Measurements from ENCODE around the gene UXS1. TPM values are rescaled to one million over a fixed set of nuclear protein-coding genes. Genes with fewer than 3 reads are reported as not detected.

The UXS1 gene
- total RNA-seq, 1 experiment from 2014 or later = 49.1 TPM

DNA sequence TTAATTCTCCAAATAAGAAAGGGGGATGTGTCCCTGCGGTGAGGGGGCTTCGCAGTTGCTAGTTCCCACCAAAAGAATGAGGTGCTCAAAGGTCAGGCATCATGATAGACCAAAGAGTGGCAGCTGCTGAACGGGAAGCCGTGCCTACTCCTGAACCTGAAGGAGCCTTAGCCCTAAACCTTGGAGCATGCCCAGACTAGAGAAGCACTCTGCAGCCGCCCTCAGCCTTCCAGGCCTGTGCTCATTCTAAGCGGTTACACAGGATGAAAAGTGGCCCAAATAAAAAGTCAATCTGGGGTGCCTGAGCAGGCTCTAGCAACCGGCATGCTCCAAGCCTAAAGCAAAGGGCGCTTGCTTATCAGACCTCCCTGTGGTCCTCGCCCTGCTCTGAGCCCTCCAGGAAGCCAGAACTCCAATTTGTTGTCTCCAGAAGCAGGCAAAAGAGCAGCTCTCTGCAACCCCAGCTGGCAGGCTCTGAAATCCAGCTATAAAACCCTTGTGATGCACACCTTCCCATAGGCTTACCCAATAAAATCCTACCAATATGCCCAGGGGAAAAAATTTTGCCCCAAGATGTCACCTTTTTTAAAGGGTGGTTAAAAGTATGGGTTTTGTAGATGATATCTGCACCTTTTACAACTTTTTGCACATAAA is 17.5 kb downstream of the UXS1 start:
- Histone ChIP-seq H3K79me2 (ENCODE audit: low read length) (peaks cover 58% of the 10 kb centered on the region), H3K9ac (ENCODE audit: low read length) (no peak overlapping the region), H3K9me2 (replicated peaks; ENCODE audit: low read length) (no peaks in the 10 kb centered on the region), H3K27ac (ENCODE audit: low read length) (no peak overlapping the region), H3K4me2 (ENCODE audit: low read length) (no peak overlapping the region), H3F3A (ENCODE audit: low read length, unreplicated experiment) (no peaks in the 10 kb centered on the region), H3K36me3 (ENCODE audit: low read depth, low read length) (no peaks in the 10 kb centered on the region), H3K4me3 (ENCODE audit: low read length) (no peak overlapping the region), H3K9me3 (ENCODE audit: low read length) (no peaks in the 10 kb centered on the region), H4K20me1 (ENCODE audit: low read length) (peaks cover 9% of the 10 kb centered on the region; the same call in 1 of the 2 replicates), H3K4me1 (ENCODE audit: insufficient read depth, low read length) (0 out of 2 replicates have a peak, but pooled peaks cover 4% of the 10 kb centered on the region), H3K27me3 (ENCODE audit: low read length) (no peaks in the 10 kb centered on the region), H2AFZ (ENCODE audit: low read length) (no peak overlapping the region)
- CTCF ChIA-PET = interaction anchor here (0.6 to 0.7 kb wide), 2 partner anchors 14 to 185 kb away, joined by 3 to 4 read pairs; no protein-coding TSS in a partner anchor
- no peak for TF ChIP-seq EZH2phosphoT487 (IDR thresholded peaks at IDR 0.05; ENCODE audit: borderline replicate concordance, low read length)
- TF ChIP-seq, protein P1, sequence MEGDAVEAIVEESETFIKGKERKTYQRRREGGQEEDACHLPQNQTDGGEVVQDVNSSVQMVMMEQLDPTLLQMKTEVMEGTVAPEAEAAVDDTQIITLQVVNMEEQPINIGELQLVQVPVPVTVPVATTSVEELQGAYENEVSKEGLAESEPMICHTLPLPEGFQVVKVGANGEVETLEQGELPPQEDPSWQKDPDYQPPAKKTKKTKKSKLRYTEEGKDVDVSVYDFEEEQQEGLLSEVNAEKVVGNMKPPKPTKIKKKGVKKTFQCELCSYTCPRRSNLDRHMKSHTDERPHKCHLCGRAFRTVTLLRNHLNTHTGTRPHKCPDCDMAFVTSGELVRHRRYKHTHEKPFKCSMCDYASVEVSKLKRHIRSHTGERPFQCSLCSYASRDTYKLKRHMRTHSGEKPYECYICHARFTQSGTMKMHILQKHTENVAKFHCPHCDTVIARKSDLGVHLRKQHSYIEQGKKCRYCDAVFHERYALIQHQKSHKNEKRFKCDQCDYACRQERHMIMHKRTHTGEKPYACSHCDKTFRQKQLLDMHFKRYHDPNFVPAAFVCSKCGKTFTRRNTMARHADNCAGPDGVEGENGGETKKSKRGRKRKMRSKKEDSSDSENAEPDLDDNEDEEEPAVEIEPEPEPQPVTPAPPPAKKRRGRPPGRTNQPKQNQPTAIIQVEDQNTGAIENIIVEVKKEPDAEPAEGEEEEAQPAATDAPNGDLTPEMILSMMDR (conservative IDR thresholded peaks at IDR 0.05; ENCODE audit: low read depth, low read length) = no peak
- no peak for TF ChIP-seq EZH2 (IDR thresholded peaks at IDR 0.05; ENCODE audit: low read length, unreplicated experiment)
- BruUV-seq (replicated peaks) = no TSS peak
- ATAC-seq (peak; percentile 63), DNase-seq (peak; percentile 14)
- POLR2A ChIA-PET (ENCODE audit: unreplicated experiment) = interaction anchor here (0.6 to 0.7 kb wide), 2 partner anchors 14 to 783 kb away, joined by 6 to 7 read pairs; no protein-coding TSS in a partner anchor
- intact Hi-C loops (cut with micrococcal nuclease) = no loop called here

DNA sequence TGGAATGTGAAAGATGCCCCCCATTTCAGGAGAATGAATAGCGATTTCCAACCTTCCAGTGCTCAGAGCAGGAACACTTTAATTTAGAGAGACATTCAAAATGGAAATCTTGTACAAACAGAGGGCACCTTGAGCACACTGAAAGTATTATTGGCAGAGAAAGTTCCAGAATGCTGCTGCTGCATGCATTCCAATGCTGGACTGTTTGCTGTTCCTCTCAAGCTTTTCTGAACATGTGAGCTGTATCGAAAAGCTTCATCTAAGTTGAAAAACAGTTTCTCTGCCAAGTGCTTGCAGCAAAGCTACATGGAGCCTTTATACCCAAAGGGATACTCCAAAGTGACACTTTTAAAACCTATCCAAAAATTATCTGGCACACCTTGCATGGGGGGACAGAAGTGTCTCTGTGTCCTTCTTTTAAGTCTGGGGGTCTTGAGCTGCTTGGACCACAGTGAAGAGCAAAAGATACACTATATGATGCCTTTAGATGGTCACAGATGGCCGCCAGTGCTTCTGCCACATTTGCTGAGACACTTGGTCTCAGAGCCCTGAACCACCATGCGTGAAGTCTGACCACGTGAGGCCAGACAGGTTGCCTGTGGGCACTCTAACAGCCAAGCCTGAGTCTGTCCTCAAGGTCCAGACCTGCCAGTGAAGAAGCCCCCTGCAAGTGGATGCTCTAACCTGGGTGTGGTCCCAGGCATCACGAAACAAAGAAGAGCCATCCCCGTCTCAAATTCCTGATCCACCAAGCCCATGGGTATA is 18.8 kb downstream of the UXS1 start:
- Histone ChIP-seq H3K9ac (ENCODE audit: low read length) (no peak overlapping the region), H3K36me3 (ENCODE audit: low read depth, low read length) (no peaks in the 10 kb centered on the region), H3K9me2 (replicated peaks; ENCODE audit: low read length) (no peaks in the 10 kb centered on the region), H3F3A (ENCODE audit: low read length, unreplicated experiment) (no peaks in the 10 kb centered on the region), H3K9me3 (ENCODE audit: low read length) (no peaks in the 10 kb centered on the region), H3K79me2 (ENCODE audit: low read length) (peaks cover 56% of the 10 kb centered on the region), H3K27ac (ENCODE audit: low read length) (no peak overlapping the region), H2AFZ (ENCODE audit: low read length) (no peak overlapping the region), H4K20me1 (ENCODE audit: low read length) (peaks cover 5% of the 10 kb centered on the region; the same call in 1 of the 2 replicates), H3K4me2 (ENCODE audit: low read length) (no peak overlapping the region), H3K4me3 (ENCODE audit: low read length) (no peak overlapping the region), H3K27me3 (ENCODE audit: low read length) (no peaks in the 10 kb centered on the region), H3K4me1 (ENCODE audit: insufficient read depth, low read length) (0 out of 2 replicates have a peak, but pooled peaks cover 4% of the 10 kb centered on the region)
- intact Hi-C loops (cut with micrococcal nuclease) = no loop called here
- DNase-seq (no peak), ATAC-seq (no peak)
- ChIA-PET POLR2A (ENCODE audit: unreplicated experiment) (no interaction called here), CTCF (no interaction called here)
- TF ChIP-seq EZH2 (IDR thresholded peaks at IDR 0.05; ENCODE audit: low read length, unreplicated experiment) (no peak), EZH2phosphoT487 (IDR thresholded peaks at IDR 0.05; ENCODE audit: borderline replicate concordance, low read length) (no peak)
- TF ChIP-seq, protein P1 (conservative IDR thresholded peaks at IDR 0.05; ENCODE audit: low read depth, low read length) = no peak
- BruUV-seq (replicated peaks) = no TSS peak
